ENCODE results near the gene BAHD1. TPM values are rescaled to one million over a fixed set of nuclear protein-coding genes. Genes with fewer than 3 reads are reported as not detected.

BAHD1 gene
- total RNA-seq, 1 experiment from 2014 or later, result 49.1 TPM

- no peak overlapping the region for H3K4me3 Mint-ChIP-seq
- ATAC-seq (no peak), DNase-seq (ENCODE audit: low spot score) (no peak)
- no peak overlapping the region for H3K27ac Mint-ChIP-seq
- ChIA-PET CTCF (no interaction called here), POLR2A (no interaction called here)
- TF ChIP-seq RELA (CRISPR knock-in tag; IDR thresholded peaks at IDR 0.05; ENCODE audit: borderline replicate concordance), result no peak
- TF ChIP-seq HMGA2 (CRISPR knock-in tag; IDR thresholded peaks at IDR 0.05), result no peak
- no peak for TF ChIP-seq ZNF425 (CRISPR knock-in tag; conservative IDR thresholded peaks at IDR 0.05)
- no peak for TF ChIP-seq ELF4 (CRISPR knock-in tag; IDR thresholded peaks at IDR 0.05; ENCODE audit: low read depth)
- no peak for TF ChIP-seq ZBTB21 (CRISPR knock-in tag; IDR thresholded peaks at IDR 0.05; ENCODE audit: borderline replicate concordance)
- no peak for TF ChIP-seq ATF6 (CRISPR knock-in tag; IDR thresholded peaks at IDR 0.05)
- no peak for TF ChIP-seq ZNF512 (CRISPR knock-in tag; IDR thresholded peaks at IDR 0.05; ENCODE audit: borderline replicate concordance)
- no peak for TF ChIP-seq KAT7 (CRISPR knock-in tag; IDR thresholded peaks at IDR 0.05; ENCODE audit: borderline replicate concordance)
- no peak for TF ChIP-seq JUN (CRISPR knock-in tag; IDR thresholded peaks at IDR 0.05)
- TF ChIP-seq NR2C2 (CRISPR knock-in tag; IDR thresholded peaks at IDR 0.05), result no peak
- TF ChIP-seq E2F5 (CRISPR knock-in tag; IDR thresholded peaks at IDR 0.05), result no peak
- no peak for TF ChIP-seq ZNF281 (CRISPR knock-in tag; IDR thresholded peaks at IDR 0.05)
- TF ChIP-seq FOXJ3 (CRISPR knock-in tag; IDR thresholded peaks at IDR 0.05; ENCODE audit: borderline replicate concordance), result no peak
- no peak for TF ChIP-seq IRF2 (CRISPR knock-in tag; IDR thresholded peaks at IDR 0.05; ENCODE audit: borderline replicate concordance, low read depth)
- TF ChIP-seq ATF2 (CRISPR knock-in tag; IDR thresholded peaks at IDR 0.05; ENCODE audit: borderline replicate concordance, low read depth), result no peak
- no peaks in the 10 kb centered on the region for H3K36me3 Mint-ChIP-seq
- peaks cover 6% of the 10 kb centered on the region; the same call in 1 of the 2 replicates for H3K27me3 Mint-ChIP-seq (ENCODE audit: low read depth)
- H3K4me1 Mint-ChIP-seq, result no peaks in the 10 kb centered on the region
- no peaks in the 10 kb centered on the region for H3K9me3 Mint-ChIP-seq
Observed at GRCh38 chr15:40493089-40493840, 52.5 kb downstream of the BAHD1 start.

Measured in WTC11 (cell line).